Astrocyte (in vitro differentiated cells and primary cell): Measurements from ENCODE around the gene DCST1.

Experiments
- CTCF ChIP-seq: IDR thresholded peaks from 2 replicates; pipeline ENCODE4 v1.5.1; 2011; ENCODE audit warnings: low read depth, mild to moderate bottlenecking, inconsistent platforms, low read length, moderate library complexity; ENCODE audit not compliant: insufficient read depth
- EZH2 ChIP-seq: IDR thresholded peaks from 2 replicates; pipeline ENCODE4 v1.6.1; 2012; ENCODE audit warnings: mild to moderate bottlenecking, low read length, inconsistent platforms; ENCODE audit not compliant: insufficient read depth

GRCh38 chr1:155043793-155044192, 10.2 kb downstream of the DCST1 start:
- no peak for TF ChIP-seq CTCF
- TF ChIP-seq EZH2: no peak
